NB4 (cell line): ENCODE data around the gene ANKS1B.

ENCODE experiments used
- DNase-seq: peaks from one replicate; pipeline ENCODE4 v3.0.0; 2010; ENCODE audit warnings: low read depth
- H3K4me3 ChIP-seq: one replicate; pipeline ENCODE4 v1.5.1; 2011; ENCODE audit warnings: mild to moderate bottlenecking, low read depth, low read length, moderate library complexity
- CTCF ChIP-seq: IDR thresholded peaks from one replicate; pipeline ENCODE4 v1.5.1; 2012; ENCODE audit warnings: low read depth, low read length
- MAX ChIP-seq: IDR thresholded peaks from 2 replicates; pipeline ENCODE4 v1.6.1; 2011; ENCODE audit warnings: low read depth, low read length
- MYC ChIP-seq: IDR thresholded peaks from 2 replicates; pipeline ENCODE4 v1.6.1; 2011; ENCODE audit warnings: low read depth, low read length
- POLR2A ChIP-seq: IDR thresholded peaks from 2 replicates; pipeline ENCODE4 v1.6.1; 2011; ENCODE audit warnings: mild to moderate bottlenecking; ENCODE audit not compliant: insufficient read length; ENCODE audit errors: extremely low read depth

Gene ANKS1B

GRCh38 chr12:99975321-99975720 lies 9.4 kb downstream of the ANKS1B start:
- DNase-seq = no peak
- H3K4me3 ChIP-seq = no peak overlapping the region
- TF ChIP-seq CTCF (no peak), MYC (no peak)

- H3K4me3 ChIP-seq = no peak overlapping the region
- no peak for DNase-seq
- TF ChIP-seq POLR2A (no peak), MYC (no peak), CTCF (no peak), MAX (no peak)
Measured at GRCh38 chr12:99974146-99974545, 10.6 kb downstream of the ANKS1B start.

GRCh38 chr12:99966429-99966828 lies 18.3 kb downstream of the ANKS1B start:
- no peak for TF ChIP-seq MAX
- TF ChIP-seq CTCF = no peak
- TF ChIP-seq MYC = no peak
- TF ChIP-seq POLR2A = no peak
- no peak for DNase-seq
- no peak overlapping the region for H3K4me3 ChIP-seq

GRCh38 chr12:99960311-99960710 lies 24.4 kb downstream of the ANKS1B start:
- TF ChIP-seq CTCF (no peak), POLR2A (no peak), MYC (no peak), MAX (no peak)
- H3K4me3 ChIP-seq = no peak overlapping the region
- DNase-seq = no peak

- TF ChIP-seq MAX = no peak
- no peak for TF ChIP-seq CTCF
- no peak for TF ChIP-seq POLR2A
- no peak for TF ChIP-seq MYC
- H3K4me3 ChIP-seq = no peak overlapping the region
Measured at GRCh38 chr12:99959549-99960170, 25.1 kb downstream of the ANKS1B start.

GRCh38 chr12:99957866-99958466 lies 26.8 kb downstream of the ANKS1B start:
- H3K4me3 ChIP-seq = no peak overlapping the region
- DNase-seq = no peak
- TF ChIP-seq MYC (no peak), MAX (no peak), POLR2A (no peak), CTCF (no peak)

More at GRCh38 chr12:99959549-99960170, 25.1 kb downstream of the ANKS1B start:
- no peak for DNase-seq
